ENCODE measurements around the gene ABCC8.

DNA sequence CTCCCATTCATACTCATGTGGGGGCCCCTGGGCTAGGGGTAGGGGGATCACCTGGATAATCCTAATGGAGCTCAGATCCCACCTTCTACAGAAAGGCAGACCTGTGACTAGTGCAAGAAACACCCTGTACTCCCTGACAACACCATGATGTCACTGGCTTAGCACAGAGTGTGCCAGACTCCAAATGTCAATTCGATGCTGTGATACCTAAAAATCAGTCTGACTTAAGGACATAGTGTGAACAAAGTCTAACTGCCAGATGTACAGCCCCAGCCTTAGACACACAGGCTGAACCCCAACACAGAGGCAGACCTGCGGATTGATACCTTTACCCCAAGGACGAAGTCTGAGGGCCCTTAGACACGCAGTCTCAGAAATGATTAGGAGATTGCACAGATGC lies 8.5 kb downstream of the ABCC8 start:
- no peak for TF ChIP-seq POLR2AphosphoS5 (IDR thresholded peaks at IDR 0.05; ENCODE audit: insufficient read depth, low read depth, low read length)
- TF ChIP-seq CTCF (IDR thresholded peaks at IDR 0.05; ENCODE audit: extremely low read depth in 1 of 2, insufficient read depth in 1 of 2, low read depth in 1 of 2, low read length in 2 of 2), result no peak
- no peak for TF ChIP-seq MAX (IDR thresholded peaks at IDR 0.05; ENCODE audit: insufficient read depth, insufficient read length)
- TF ChIP-seq POLR2A (IDR thresholded peaks at IDR 0.05; ENCODE audit: low read depth, low read length), result no peak
- no peak for TF ChIP-seq EZH2 (IDR thresholded peaks at IDR 0.05; ENCODE audit: borderline replicate concordance, low read depth, low read length, severe bottlenecking)
- TF ChIP-seq MYC (IDR thresholded peaks at IDR 0.05; ENCODE audit: low read depth, low read length), result no peak
- TF ChIP-seq FOS (IDR thresholded peaks at IDR 0.05; ENCODE audit: borderline replicate concordance, insufficient read depth, low read length), result no peak

Data from endothelial cell of umbilical vein (primary cell).